GM19238 (cell line): ENCODE results near the gene NRSN2.

ENCODE experiments used
- DNase-seq: peaks from one replicate; pipeline ENCODE4 v3.0.0; 2011; ENCODE audit warnings: low spot score; ENCODE audit not compliant: insufficient read length

NRSN2 gene

GRCh38 chr20:396619-397431, 49.9 kb downstream of the NRSN2 start:
- DNase-seq: no peak

GRCh38 chr20:397432-398237, 50.7 kb downstream of the NRSN2 start:
- DNase-seq: no peak

DNA sequence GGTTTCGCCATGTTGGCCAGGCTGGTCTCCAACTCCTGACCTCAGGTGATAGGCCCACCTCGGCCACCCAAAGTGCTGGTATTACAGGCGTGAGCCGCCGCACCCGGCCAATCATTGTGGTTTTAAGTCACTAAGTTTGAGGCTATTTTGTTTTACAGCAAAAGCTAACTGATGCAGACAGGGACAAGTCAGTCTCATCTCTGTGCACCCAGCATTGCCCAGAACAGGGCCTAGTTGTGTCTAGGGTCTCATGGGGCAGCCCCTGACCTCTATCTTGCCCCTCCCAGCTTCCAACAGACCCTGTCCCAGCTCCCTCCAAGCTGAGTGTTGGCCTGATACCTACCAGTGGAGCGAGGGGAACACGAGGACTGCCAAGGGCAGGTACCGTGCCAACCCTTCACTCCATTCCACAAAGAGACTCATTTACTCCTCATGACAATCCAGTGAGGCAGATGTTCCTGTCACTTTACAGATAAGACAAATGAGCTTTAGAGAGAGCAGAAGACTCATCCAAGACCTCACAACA, 52.3 kb downstream of the NRSN2 start:
- no peak for DNase-seq

DNA sequence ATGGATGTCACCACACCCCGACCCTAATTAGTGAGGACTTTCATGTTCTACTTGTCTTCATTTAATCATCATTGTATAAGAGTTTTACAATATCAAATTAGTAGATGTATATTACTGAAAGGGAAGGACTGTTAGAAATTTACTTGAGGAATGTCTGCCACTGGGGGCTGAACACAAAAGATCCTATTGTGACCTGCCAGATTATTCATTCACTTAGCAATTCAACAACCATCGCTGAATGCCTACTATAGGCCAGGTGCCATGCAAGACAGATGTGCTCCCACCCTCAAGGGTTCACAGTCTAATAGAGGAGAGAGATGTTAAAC, 53.2 kb downstream of the NRSN2 start:
- no peak for DNase-seq

GRCh38 chr20:400454-401275, 53.8 kb downstream of the NRSN2 start:
- DNase-seq: no peak

DNA sequence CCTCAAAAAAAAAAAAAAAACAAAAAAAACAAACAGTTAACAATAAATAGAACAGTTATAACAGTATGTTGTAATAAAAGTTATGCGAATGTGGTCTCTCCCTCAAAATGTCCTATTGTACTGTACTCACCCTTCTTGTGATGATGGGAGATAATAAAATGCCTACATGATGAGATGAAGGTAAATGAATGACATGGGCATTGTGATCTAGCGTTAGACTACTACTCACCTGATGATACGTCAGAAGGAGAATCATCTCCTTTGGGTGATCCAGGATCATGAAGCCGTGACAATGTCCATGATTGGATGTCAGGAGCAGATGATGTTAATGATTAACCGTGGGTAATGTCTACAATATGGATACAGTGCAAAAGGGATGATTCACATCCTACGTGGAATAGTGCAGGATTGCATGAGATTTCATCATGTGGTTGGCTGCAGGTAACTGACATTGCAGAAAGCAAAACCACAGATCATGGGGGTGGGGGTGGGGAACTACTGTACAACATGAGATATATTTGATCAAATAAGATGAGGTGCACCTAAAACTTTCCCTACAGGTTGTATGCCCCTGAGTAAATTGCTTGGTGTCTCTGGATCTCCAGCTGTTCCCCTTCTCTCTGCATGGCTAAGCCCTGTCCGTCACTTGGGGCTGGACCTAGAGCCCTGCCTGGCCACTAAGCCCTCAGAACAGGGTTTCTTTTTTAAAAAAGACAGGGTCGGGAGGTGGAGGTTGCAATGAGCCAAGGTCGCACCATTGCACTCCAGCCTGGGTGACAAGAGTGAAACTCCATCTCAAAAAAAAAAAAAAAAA, 55.0 kb downstream of the NRSN2 start:
- DNase-seq: no peak

DNA sequence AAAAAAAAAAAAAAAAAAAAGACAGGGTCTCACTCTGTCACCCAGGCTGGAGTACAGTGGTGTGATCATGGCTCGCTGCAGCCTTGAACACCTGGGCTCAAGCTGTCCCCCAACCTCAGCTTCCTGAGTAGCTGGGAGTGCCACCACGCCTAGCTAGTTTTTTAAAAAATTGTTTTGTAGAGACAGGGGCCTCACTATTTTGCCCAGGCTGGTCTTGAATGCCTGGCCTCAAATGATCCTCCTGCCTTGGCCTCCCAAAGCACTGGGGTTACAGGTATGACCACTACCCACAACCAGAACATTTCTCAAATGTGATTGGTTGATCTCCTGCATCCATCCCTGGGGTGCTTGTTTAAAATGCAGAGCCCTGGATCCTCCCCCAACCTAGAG, 55.6 kb downstream of the NRSN2 start:
- no peak for DNase-seq

DNA sequence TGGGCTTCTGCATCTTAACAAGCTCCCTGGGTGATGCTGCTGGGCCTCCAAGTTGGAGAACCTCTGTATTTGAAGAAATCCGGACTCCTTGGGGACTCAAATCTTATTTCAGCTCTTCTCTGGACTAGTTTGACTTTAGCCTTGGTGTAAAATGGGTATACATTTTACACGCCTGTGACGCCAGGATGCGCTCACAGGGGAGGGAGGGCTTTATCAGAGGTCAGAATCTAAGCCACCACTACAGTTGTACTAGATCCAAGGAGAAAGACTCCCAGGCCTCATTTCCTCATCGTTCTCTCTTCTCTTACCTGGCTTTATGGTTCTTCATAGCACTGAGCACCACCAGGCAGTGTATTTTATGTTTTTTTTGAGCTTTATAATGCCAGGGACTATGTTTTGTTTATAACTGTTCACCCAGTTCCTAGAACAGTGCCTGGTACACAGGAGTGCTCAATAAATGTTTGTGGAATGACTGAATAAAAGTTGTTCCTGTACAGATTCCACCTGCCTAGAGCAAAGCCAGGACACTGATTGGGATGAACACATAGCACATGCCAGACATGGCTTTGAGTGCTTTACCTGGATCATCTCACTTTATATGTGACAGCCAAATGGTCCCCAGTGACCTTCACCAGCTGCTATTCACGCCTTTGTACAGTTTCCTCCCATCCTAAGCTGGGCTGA, 56.1 kb downstream of the NRSN2 start:
- DNase-seq: no peak

DNA sequence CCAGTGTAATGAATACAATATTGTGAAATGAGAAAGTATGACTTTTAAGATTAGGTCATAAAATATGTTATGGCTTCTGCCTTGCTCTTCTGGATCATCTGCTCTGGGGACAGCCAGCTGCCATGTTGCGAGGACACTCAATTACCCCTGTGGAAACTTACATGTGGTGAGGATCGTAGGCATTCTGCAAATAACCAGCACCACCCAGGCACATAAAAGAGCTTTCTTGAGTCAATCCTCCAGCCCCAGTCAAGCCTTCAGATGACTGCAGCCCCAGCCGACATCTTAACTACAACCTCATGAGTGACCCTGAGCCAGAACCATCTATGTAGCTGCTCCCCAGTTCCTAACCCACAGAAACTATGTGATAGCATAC, 56.7 kb downstream of the NRSN2 start:
- no peak for DNase-seq

DNA sequence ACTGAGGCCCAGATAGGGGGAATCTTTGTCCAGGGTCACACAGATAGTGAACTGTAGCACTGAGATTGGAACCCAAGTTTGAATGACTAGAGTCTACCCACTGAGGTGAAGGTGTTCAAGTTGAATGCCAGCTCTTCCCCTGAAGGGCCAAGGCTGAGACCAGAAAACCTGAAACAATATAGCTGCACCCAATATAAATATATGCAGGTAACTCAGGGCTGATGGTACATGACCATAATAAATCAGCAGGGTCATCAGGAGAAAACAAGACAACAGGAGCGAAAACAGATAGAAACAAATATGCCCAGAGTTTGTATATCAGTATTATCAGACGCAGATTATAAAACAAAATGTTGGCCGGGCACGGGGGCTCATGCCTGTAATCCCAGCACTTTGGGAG, 57.2 kb downstream of the NRSN2 start:
- DNase-seq: no peak
